DND-41 (cell line): ENCODE data around the gene DLGAP1.

ENCODE experiments used
- EZH2 ChIP-seq: IDR thresholded peaks from 3 replicates; pipeline ENCODE4 v1.6.1; 2012; ENCODE audit warnings: borderline replicate concordance, low read depth, mild to moderate bottlenecking, moderate library complexity, low read length, inconsistent platforms; ENCODE audit not compliant: severe bottlenecking
- TF ChIP-seq, protein P1 (sequence below): IDR thresholded peaks from 2 replicates; pipeline ENCODE4 v1.5.1; 2012; ENCODE audit warnings: borderline replicate concordance, low read length, moderate library complexity, mild to moderate bottlenecking; ENCODE audit not compliant: poor library complexity, severe bottlenecking; ENCODE audit errors: extremely low read depth

GRCh38 chr18:4004183-4004829 is 450.8 kb downstream of the DLGAP1 start:
- TF ChIP-seq, protein P1, sequence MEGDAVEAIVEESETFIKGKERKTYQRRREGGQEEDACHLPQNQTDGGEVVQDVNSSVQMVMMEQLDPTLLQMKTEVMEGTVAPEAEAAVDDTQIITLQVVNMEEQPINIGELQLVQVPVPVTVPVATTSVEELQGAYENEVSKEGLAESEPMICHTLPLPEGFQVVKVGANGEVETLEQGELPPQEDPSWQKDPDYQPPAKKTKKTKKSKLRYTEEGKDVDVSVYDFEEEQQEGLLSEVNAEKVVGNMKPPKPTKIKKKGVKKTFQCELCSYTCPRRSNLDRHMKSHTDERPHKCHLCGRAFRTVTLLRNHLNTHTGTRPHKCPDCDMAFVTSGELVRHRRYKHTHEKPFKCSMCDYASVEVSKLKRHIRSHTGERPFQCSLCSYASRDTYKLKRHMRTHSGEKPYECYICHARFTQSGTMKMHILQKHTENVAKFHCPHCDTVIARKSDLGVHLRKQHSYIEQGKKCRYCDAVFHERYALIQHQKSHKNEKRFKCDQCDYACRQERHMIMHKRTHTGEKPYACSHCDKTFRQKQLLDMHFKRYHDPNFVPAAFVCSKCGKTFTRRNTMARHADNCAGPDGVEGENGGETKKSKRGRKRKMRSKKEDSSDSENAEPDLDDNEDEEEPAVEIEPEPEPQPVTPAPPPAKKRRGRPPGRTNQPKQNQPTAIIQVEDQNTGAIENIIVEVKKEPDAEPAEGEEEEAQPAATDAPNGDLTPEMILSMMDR: no peak
- no peak for TF ChIP-seq EZH2
